Measurements from ENCODE around the gene C9orf72. TPM values are rescaled to one million over a fixed set of nuclear protein-coding genes. Genes with fewer than 3 reads are reported as not detected.
A peak's percentile ranks its signal among the peaks of the same experiment; 100 is the strongest.

The C9orf72 gene
- total and polyA plus RNA-seq, 11 donors, result 7.2 to 27.2 (median 13.8) TPM

DNA sequence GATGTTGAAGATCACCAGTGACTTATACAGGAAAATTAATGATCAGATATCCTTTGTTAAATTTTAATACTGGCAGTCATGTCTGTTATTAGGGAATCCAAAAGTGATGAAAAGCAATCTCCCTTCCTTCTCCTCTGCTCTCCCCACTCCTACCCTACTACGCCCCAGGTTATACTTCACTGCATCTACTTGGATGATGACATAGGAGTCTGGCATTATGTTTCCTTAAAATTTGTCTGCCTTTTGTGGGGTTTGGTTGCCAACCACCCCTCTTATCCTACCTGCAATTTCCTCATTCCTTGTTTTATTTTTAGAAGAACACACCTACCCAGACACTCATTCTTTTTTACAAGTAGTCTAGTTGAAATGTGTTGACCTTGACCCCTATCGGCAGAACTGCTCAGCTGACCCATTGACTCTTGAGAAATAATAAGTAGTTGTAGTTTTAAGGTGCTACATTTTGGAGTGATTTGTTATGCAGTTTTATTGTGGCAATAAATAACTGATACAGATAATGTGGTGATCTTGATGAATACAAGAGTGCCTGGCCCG, 38.5 kb downstream of the C9orf72 start:
- no peak for TF ChIP-seq POLR2A (IDR thresholded peaks at IDR 0.05)
- TF ChIP-seq, protein P1, sequence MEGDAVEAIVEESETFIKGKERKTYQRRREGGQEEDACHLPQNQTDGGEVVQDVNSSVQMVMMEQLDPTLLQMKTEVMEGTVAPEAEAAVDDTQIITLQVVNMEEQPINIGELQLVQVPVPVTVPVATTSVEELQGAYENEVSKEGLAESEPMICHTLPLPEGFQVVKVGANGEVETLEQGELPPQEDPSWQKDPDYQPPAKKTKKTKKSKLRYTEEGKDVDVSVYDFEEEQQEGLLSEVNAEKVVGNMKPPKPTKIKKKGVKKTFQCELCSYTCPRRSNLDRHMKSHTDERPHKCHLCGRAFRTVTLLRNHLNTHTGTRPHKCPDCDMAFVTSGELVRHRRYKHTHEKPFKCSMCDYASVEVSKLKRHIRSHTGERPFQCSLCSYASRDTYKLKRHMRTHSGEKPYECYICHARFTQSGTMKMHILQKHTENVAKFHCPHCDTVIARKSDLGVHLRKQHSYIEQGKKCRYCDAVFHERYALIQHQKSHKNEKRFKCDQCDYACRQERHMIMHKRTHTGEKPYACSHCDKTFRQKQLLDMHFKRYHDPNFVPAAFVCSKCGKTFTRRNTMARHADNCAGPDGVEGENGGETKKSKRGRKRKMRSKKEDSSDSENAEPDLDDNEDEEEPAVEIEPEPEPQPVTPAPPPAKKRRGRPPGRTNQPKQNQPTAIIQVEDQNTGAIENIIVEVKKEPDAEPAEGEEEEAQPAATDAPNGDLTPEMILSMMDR (IDR thresholded peaks at IDR 0.05), result no peak
- DNase-seq (no peak), ATAC-seq (no peak)
- intact Hi-C loops (cut with DNase I), result loop anchor here in 1 of 10 donors (5.0 kb wide), 1 partner anchor 122 kb away; no protein-coding TSS in a partner anchor
- Histone ChIP-seq H3K27ac (peak overlapping the region in 3 of 12 donors; percentile 16 to 48 (median 44)), H3K36me3 (peaks cover 0 to 12% (median 2%) of the 10 kb centered on the region in 9 donors), H3K27me3 (no peaks in the 10 kb centered on the region), H3K4me3 (no peak overlapping the region), H3K9me3 (no peaks in the 10 kb centered on the region), H3K4me1 (peaks cover 0 to 37% (median 8%) of the 10 kb centered on the region in 12 donors)
- 79 to 92% (median 84%) methylated on average over 3 of the region's 3 CpGs for WGBS, 4 donors

DNA sequence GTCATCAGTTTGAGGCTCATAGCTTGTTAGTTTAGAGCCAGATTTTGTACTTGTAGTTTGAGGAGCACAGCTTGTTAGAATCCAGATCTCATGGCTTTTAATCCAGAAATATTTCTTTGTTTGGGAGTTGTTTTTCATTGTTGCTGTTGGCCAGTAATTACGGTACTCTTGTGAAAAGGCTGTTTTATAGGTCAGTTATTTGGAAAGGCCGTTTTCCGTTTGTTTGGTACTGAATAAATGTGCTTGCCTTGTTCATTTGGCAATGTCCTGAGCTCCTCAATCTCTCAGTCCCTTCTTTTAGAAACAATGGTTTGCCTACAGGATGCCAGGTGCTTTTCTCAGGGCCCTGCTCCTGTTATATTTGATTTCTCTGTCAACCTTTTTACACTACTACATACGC, 39.1 kb downstream of the C9orf72 start:
- intact Hi-C loops (cut with DNase I), result loop anchor here in 1 of 10 donors (5.0 kb wide), 1 partner anchor 122 kb away; no protein-coding TSS in a partner anchor
- no peak for TF ChIP-seq POLR2A (IDR thresholded peaks at IDR 0.05)
- TF ChIP-seq, protein P1 (IDR thresholded peaks at IDR 0.05), result no peak
- no peak for ATAC-seq

DNA sequence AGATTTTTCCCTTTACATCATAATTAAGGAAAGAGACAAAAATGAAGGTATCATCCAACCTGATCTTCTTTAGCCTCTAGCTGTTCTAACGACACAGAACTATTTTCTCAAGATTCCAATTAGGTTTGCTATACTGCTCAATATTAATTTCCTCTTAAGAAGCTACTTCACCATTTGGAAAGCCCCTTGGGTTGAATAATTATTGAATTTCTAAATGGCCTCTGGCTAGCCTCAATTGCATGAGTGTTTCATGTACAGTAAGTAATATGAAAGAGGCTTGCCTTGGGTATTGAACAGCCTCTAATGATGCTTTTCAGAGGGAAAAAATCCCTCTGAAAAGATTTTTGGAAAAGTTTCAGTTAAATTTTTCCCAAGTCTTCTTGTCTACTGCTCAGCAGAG, 40.0 kb downstream of the C9orf72 start:
- H3K27me3 ChIP-seq, result no peaks in the 10 kb centered on the region
- H3K27ac ChIP-seq, result peak overlapping the region in 1 of 12 donors; percentile 18
- DNase-seq (no peak), ATAC-seq (no peak)
- peaks cover 0 to 12% (median 2%) of the 10 kb centered on the region in 9 donors for H3K36me3 ChIP-seq
- peaks cover 0 to 30% (median 5%) of the 10 kb centered on the region in 12 donors for H3K4me1 ChIP-seq
- 91 to 97% (median 93%) methylated on average over 1 of the region's 1 CpG for WGBS, 4 donors
- no peaks in the 10 kb centered on the region for H3K9me3 ChIP-seq
- H3K4me3 ChIP-seq, result no peak overlapping the region
- intact Hi-C loops (cut with DNase I), result loop anchor here in 1 of 10 donors (5.0 kb wide), 1 partner anchor 121 kb away; no protein-coding TSS in a partner anchor
- TF ChIP-seq POLR2A (IDR thresholded peaks at IDR 0.05), result no peak
- TF ChIP-seq, protein P1 (IDR thresholded peaks at IDR 0.05), result no peak

More for the DNA sequence above, 39.1 kb downstream of the C9orf72 start:
- peak overlapping the region in 4 of 12 donors; percentile 16 to 48 (median 31) for H3K27ac ChIP-seq
- WGBS, 4 donors, result 48 to 71% (median 58%) methylated on average over 4 of the region's 4 CpGs
- no peak for DNase-seq
- no peaks in the 10 kb centered on the region for H3K27me3 ChIP-seq
- H3K9me3 ChIP-seq, result no peaks in the 10 kb centered on the region
- peaks cover 0 to 32% (median 5%) of the 10 kb centered on the region in 12 donors for H3K4me1 ChIP-seq
- H3K4me3 ChIP-seq, result no peak overlapping the region
- peaks cover 0 to 12% (median 2%) of the 10 kb centered on the region in 9 donors for H3K36me3 ChIP-seq

DNA sequence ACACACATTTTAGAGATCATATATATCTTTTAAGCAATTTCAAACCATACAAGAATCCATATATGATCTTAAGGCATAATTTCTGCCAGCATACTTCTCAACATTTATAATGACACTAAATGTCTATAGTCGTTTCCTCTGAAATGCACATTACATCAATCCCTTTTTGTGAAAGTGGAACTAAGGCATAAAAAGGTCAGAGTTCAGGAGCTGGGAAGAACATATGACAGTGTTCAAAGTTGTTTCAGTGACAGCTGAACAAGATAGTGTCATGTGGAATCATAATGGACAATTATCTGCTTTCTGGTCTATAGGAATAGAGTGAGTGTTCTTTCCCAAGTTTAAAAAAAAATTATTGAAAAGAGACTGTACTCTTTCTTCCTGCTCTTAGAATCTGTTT, 41.2 kb downstream of the C9orf72 start:
- Histone ChIP-seq H3K27me3 (no peaks in the 10 kb centered on the region), H3K27ac (no peak overlapping the region), H3K36me3 (peaks cover 0 to 12% (median 2%) of the 10 kb centered on the region in 9 donors), H3K9me3 (no peaks in the 10 kb centered on the region), H3K4me1 (peaks cover 0 to 42% (median 7%) of the 10 kb centered on the region in 12 donors), H3K4me3 (no peak overlapping the region)
- ATAC-seq, result no peak
- no peak for DNase-seq
- 78 to 84% (median 83%) methylated on average over 1 of the region's 1 CpG for WGBS, 4 donors
- TF ChIP-seq POLR2A (IDR thresholded peaks at IDR 0.05), result no peak
- TF ChIP-seq, protein P1 (IDR thresholded peaks at IDR 0.05), result no peak
- intact Hi-C loops (cut with DNase I), result loop anchor here in 1 of 10 donors (5.0 kb wide), 1 partner anchor 120 kb away; no protein-coding TSS in a partner anchor
